SK-N-SH (cell line): Measurements from ENCODE around the gene ALB.

Experiments
- ELF1 ChIP-seq: IDR thresholded peaks from 2 replicates; pipeline ENCODE4 v1.4.0; 2012
- EP300 ChIP-seq, 2 experiments: IDR thresholded peaks; 2 replicates each; pipeline versions ENCODE4 v1.4.0 to v1.6.1; 2012; ENCODE audit warnings: borderline replicate concordance in 1 of 2, low read depth in 1 of 2, low read length in 1 of 2
- EZH2phosphoT487 ChIP-seq: fragments of 200-600 bp; sonication (generic); IDR thresholded peaks from 2 replicates; pipeline ENCODE4 v1.6.1; 2017; ENCODE audit warnings: low read depth, mixed run types, mild to moderate bottlenecking, antibody characterized with exemption, moderate library complexity, borderline replicate concordance
- FOXM1 ChIP-seq: IDR thresholded peaks from 2 replicates; pipeline ENCODE4 v1.4.0; 2012; ENCODE audit warnings: low read depth, mild to moderate bottlenecking
- JUND ChIP-seq: IDR thresholded peaks from 2 replicates; pipeline ENCODE4 v1.4.0; 2012
- MEF2A ChIP-seq: IDR thresholded peaks from 2 replicates; pipeline ENCODE4 v1.4.0; 2012; ENCODE audit warnings: low read depth, borderline replicate concordance
- PBX3 ChIP-seq: IDR thresholded peaks from 2 replicates; pipeline ENCODE4; 2012
- POLR2AphosphoS5 ChIP-seq: IDR thresholded peaks from 2 replicates; pipeline ENCODE4 v1.6.1; 2012; ENCODE audit warnings: low read depth, low read length
- RAD21 ChIP-seq: IDR thresholded peaks from 2 replicates; pipeline ENCODE4 v1.6.1; 2012; ENCODE audit warnings: mild to moderate bottlenecking, low read length
- RCOR1 ChIP-seq: fragments of 150-350 bp; IDR thresholded peaks from 2 replicates; pipeline ENCODE4 v1.6.1; 2017; ENCODE audit warnings: antibody characterized with exemption, low read length
- RFX5 ChIP-seq: IDR thresholded peaks from 2 replicates; pipeline ENCODE4 v1.6.1; 2012; ENCODE audit warnings: mild to moderate bottlenecking, improper control_type of control experiment, low read length
- TF ChIP-seq, protein P1 (sequence below): fragments of 200-600 bp; sonication (generic); IDR thresholded peaks from 2 replicates; pipeline ENCODE4 v1.6.1; 2017; ENCODE audit warnings: antibody characterized with exemption, mild to moderate bottlenecking, moderate library complexity

- TF ChIP-seq ELF1: no peak
- TF ChIP-seq, protein P1, sequence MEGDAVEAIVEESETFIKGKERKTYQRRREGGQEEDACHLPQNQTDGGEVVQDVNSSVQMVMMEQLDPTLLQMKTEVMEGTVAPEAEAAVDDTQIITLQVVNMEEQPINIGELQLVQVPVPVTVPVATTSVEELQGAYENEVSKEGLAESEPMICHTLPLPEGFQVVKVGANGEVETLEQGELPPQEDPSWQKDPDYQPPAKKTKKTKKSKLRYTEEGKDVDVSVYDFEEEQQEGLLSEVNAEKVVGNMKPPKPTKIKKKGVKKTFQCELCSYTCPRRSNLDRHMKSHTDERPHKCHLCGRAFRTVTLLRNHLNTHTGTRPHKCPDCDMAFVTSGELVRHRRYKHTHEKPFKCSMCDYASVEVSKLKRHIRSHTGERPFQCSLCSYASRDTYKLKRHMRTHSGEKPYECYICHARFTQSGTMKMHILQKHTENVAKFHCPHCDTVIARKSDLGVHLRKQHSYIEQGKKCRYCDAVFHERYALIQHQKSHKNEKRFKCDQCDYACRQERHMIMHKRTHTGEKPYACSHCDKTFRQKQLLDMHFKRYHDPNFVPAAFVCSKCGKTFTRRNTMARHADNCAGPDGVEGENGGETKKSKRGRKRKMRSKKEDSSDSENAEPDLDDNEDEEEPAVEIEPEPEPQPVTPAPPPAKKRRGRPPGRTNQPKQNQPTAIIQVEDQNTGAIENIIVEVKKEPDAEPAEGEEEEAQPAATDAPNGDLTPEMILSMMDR: no peak
- no peak for TF ChIP-seq EP300 (IDR thresholded peaks at IDR 0.05; ENCODE audit: borderline replicate concordance in 1 of 2, low read depth in 1 of 2, low read length in 1 of 2)
- no peak for TF ChIP-seq RFX5
- no peak for TF ChIP-seq JUND
- no peak for TF ChIP-seq RAD21
- no peak for TF ChIP-seq RCOR1
- no peak for TF ChIP-seq FOXM1
- TF ChIP-seq EZH2phosphoT487: no peak
- no peak for TF ChIP-seq POLR2AphosphoS5
- no peak for TF ChIP-seq MEF2A
- TF ChIP-seq PBX3: no peak
Measured at GRCh38 chr4:73409978-73410548, 6.0 kb downstream of the ALB start.
